Esophagus muscularis mucosa (tissue), 4 donors: ENCODE measurements around the gene CLDN24. TPM values are rescaled to one million over a fixed set of nuclear protein-coding genes. Genes with fewer than 3 reads are reported as not detected.
A peak's percentile ranks its signal among the peaks of the same experiment; 100 is the strongest.

Source experiments
- DNase-seq: peaks from one replicate; pipeline ENCODE4 v3.0.0-alpha.2; 2017; ENCODE audit errors: extremely low spot score
- H3K27ac ChIP-seq, 4 donors: fragments of 200-600 bp; sonication (generic); replicated peaks in 1 of 4; 1 replicate in 3 of 4; 2 replicates in 1 of 4; pipeline ENCODE4 v1.5.1; 2016 to 2019; ENCODE audit warnings: mild to moderate bottlenecking in 1 of 4
- H3K27me3 ChIP-seq, 4 donors: fragments of 200-600 bp; sonication (generic); one replicate each; pipeline versions ENCODE4 v1.5.1 to v1.6.0; 2016 to 2019
- H3K36me3 ChIP-seq, 4 donors: fragments of 200-600 bp; sonication (generic); one replicate each; pipeline ENCODE4 v1.5.1; 2016 to 2019
- H3K4me1 ChIP-seq, 4 donors: fragments of 200-600 bp; sonication (generic); one replicate each; pipeline ENCODE4 v1.5.1; 2016 to 2019
- H3K4me3 ChIP-seq, 4 donors: fragments of 200-600 bp; sonication (generic); 1 replicate in 2 of 4; 2 replicates in 2 of 4; pipeline ENCODE4 v1.5.1; 2016 to 2019; ENCODE audit warnings: mild to moderate bottlenecking in 4 of 4, moderate library complexity in 1 of 4
- H3K9me3 ChIP-seq, 4 donors: fragments of 200-600 bp; sonication (generic); 1 replicate in 3 of 4; 2 replicates in 1 of 4; pipeline ENCODE4 v1.5.1; 2016 to 2019
- CTCF ChIP-seq, 3 experiments: fragments of 200-600 bp in 2 of 3; fragments of 450-650 bp in 1 of 3; sonication (generic) in 2 of 3; IDR thresholded peaks; one replicate each; pipeline ENCODE4 v1.5.1; 2017 to 2019; ENCODE audit warnings: antibody characterized with exemption in 3 of 3, mild to moderate bottlenecking in 2 of 3, moderate library complexity in 1 of 3
- EP300 ChIP-seq: sonication (generic); formaldehyde crosslinking; IDR thresholded peaks from one replicate; pipeline ENCODE4 v1.6.1; 2017; ENCODE audit warnings: antibody characterized with exemption
- POLR2A ChIP-seq: fragments of 450-650 bp; IDR thresholded peaks from one replicate; pipeline ENCODE4 v1.6.1; 2017; ENCODE audit warnings: antibody characterized with exemption, moderate library complexity, mild to moderate bottlenecking, low read depth
- POLR2AphosphoS5 ChIP-seq, 2 donors: sonication (generic); formaldehyde crosslinking; IDR thresholded peaks; one replicate each; pipeline ENCODE4 v1.6.1; 2017; ENCODE audit warnings: antibody characterized with exemption in 2 of 2
- WGBS: methylation state at CpG from one replicate; pipeline ENCODE4 v1.1.5; 2018; 5-methylcytosine and 5-hydroxymethylcytosine counted together
- intact Hi-C: fragments of 100-400 bp; cut with DNase I; formaldehyde crosslinking; loops from one replicate; pipeline ENCODE4 v1.15.1; 2023
- total RNA-seq, 4 donors: library from RNA; depleted of rRNA; stranded (reverse); fragments of >200 nt; gene quantifications; one replicate each; pipeline versions ENCODE4 v1.1.0 to v1.2.1, GENCODE V29; 2016

The CLDN24 gene
- total RNA-seq, 4 donors from 2014 or later, result not detected

GRCh38 chr4:183342541-183343533 is 20.6 kb upstream of the CLDN24 start:
- DNase-seq, result no peak
- TF ChIP-seq POLR2AphosphoS5 (IDR thresholded peaks at IDR 0.05) (no peak), POLR2A (no peak), CTCF (IDR thresholded peaks at IDR 0.05) (no peak), EP300 (no peak)
- no peak overlapping the region for H3K27ac ChIP-seq
- 43% methylated on average over 37 of the region's 40 CpGs for whole genome bisulfite sequencing
- H3K36me3 ChIP-seq, result no peaks in the 10 kb centered on the region
- peaks cover 0 to 33% (median 0%) of the 10 kb centered on the region in 4 donors for H3K27me3 ChIP-seq
- intact Hi-C loops, result no loop called here
- H3K4me1 ChIP-seq, result peaks cover 0 to 9% (median 8%) of the 10 kb centered on the region in 4 donors
- no peaks in the 10 kb centered on the region for H3K9me3 ChIP-seq
- peak overlapping the region in 3 of 4 donors; percentile 13 to 31 (median 24) for H3K4me3 ChIP-seq

DNA sequence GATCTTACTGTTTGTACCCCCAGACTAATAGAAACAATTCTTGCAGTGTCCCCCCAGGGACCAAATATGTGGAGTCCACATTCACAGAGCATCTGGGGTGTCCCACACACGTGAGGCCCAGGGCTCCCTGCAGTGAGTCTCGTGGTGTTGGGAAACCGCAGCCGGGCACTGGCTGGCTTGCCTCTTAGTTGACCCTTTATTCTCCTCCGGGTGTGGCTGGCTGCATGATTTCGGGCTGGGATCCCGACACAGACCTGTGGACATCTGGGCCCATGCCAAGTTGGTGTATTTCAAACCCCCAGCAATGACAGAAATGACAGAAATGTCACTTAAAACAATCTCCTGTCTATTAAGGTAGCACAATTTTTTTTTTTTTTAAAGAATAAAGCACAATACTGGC is 15.6 kb upstream of the CLDN24 start:
- 92% methylated on average over 5 of the region's 7 CpGs for WGBS
- Histone ChIP-seq H3K36me3 (no peaks in the 10 kb centered on the region), H3K4me3 (no peak overlapping the region), H3K27ac (no peak overlapping the region), H3K9me3 (no peaks in the 10 kb centered on the region), H3K27me3 (peaks cover 0 to 9% (median 0%) of the 10 kb centered on the region in 4 donors), H3K4me1 (peaks cover 2 to 5% (median 3%) of the 10 kb centered on the region in 4 donors)
- DNase-seq, result no peak
- intact Hi-C loops, result no loop called here
- TF ChIP-seq POLR2A (no peak), EP300 (no peak), POLR2AphosphoS5 (IDR thresholded peaks at IDR 0.05) (no peak), CTCF (IDR thresholded peaks at IDR 0.05) (no peak)

DNA sequence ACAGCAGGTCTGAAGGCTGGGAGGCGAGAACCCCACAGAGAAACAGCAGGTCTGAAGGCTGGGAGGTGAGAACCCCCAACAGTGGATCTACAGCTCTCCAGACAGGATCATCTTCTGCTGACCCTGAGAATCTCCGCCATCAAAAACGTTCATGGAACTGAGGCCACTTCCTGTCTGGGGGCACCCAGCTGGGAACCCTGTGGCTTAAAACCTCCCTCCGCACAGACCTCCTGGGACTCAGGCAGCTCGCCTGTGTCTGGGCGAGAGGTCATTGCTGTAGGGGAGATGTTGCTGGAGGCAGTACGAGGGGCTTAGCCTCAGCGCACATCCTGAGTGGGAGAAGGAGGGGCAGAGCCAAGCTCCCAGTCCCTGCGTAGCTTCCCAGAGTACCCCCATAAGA is 15.1 kb upstream of the CLDN24 start:
- no peak overlapping the region for H3K4me3 ChIP-seq
- no peaks in the 10 kb centered on the region for H3K36me3 ChIP-seq
- 83% methylated on average over 6 of the region's 9 CpGs for WGBS
- H3K4me1 ChIP-seq, result peaks cover 0 to 2% (median 0%) of the 10 kb centered on the region in 4 donors
- no peak overlapping the region for H3K27ac ChIP-seq
- TF ChIP-seq EP300 (no peak), POLR2AphosphoS5 (IDR thresholded peaks at IDR 0.05) (no peak), CTCF (IDR thresholded peaks at IDR 0.05) (no peak), POLR2A (no peak)
- no peaks in the 10 kb centered on the region for H3K9me3 ChIP-seq
- H3K27me3 ChIP-seq, result peaks cover 0 to 4% (median 0%) of the 10 kb centered on the region in 4 donors
- intact Hi-C loops, result no loop called here
- DNase-seq, result no peak

GRCh38 chr4:183335369-183335940 is 13.2 kb upstream of the CLDN24 start:
- TF ChIP-seq POLR2AphosphoS5 (IDR thresholded peaks at IDR 0.05), result no peak
- TF ChIP-seq POLR2A, result no peak
- TF ChIP-seq EP300, result no peak
- TF ChIP-seq CTCF (IDR thresholded peaks at IDR 0.05), result no peak
- WGBS, result 64% methylated on average over 3 of the region's 3 CpGs
- H3K4me3 ChIP-seq, result no peak overlapping the region
- peaks cover 0 to 2% (median under 1%) of the 10 kb centered on the region in 4 donors for H3K4me1 ChIP-seq
- DNase-seq, result no peak
- no peaks in the 10 kb centered on the region for H3K36me3 ChIP-seq
- no peak overlapping the region for H3K27ac ChIP-seq
- no peaks in the 10 kb centered on the region for H3K9me3 ChIP-seq
- no peaks in the 10 kb centered on the region for H3K27me3 ChIP-seq
- intact Hi-C loops, result no loop called here
